ENCODE data around the gene P3R3URF.

The P3R3URF gene

DNA sequence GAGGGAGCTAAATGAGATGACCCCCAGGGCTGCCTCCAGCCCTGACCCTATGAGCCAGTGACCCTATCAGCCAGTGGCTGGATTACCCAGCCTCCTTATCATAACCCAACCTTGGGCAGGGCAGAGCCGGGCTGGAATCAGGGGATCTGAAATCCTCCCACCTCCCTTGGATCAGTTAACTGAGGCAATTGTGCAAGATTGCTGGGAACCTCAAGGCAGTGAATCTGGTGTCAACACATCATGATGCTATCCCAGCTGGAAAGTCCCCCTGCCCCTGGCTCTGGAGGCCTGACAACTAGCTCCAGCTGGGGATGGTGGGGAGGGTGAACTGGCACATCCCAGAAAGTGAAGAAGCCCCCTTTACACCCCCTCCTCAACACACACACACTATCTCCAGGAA, 7.8 kb downstream of the P3R3URF start (continued):
- TF ChIP-seq ZBTB21 (tag by site-specific recombination; IDR thresholded peaks at IDR 0.05) (no peak), ZNF626 (tag by site-specific recombination; IDR thresholded peaks at IDR 0.05) (no peak), ZBTB49 (tag by site-specific recombination; IDR thresholded peaks at IDR 0.05; ENCODE audit: low read depth) (no peak)

- CTCF ChIA-PET = no interaction called here
- H3K36me3 ChIP-seq (ENCODE audit: control insufficient read depth in 2 of 2, insufficient read depth in 1 of 2, low read length in 2 of 2) = no peaks in the 10 kb centered on the region
- POLR2A ChIA-PET = no interaction called here
Measured at GRCh38 chr1:46166521-46167462, 9.5 kb downstream of the P3R3URF start.

GRCh38 chr1:46160212-46160611, 16.1 kb downstream of the P3R3URF start:
- no peak overlapping the region for H3K4me3 ChIP-seq (ENCODE audit: low read depth, low read length)
- TF ChIP-seq, protein P1, sequence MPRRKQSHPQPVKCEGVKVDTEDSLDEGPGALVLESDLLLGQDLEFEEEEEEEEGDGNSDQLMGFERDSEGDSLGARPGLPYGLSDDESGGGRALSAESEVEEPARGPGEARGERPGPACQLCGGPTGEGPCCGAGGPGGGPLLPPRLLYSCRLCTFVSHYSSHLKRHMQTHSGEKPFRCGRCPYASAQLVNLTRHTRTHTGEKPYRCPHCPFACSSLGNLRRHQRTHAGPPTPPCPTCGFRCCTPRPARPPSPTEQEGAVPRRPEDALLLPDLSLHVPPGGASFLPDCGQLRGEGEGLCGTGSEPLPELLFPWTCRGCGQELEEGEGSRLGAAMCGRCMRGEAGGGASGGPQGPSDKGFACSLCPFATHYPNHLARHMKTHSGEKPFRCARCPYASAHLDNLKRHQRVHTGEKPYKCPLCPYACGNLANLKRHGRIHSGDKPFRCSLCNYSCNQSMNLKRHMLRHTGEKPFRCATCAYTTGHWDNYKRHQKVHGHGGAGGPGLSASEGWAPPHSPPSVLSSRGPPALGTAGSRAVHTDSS (tag by site-specific recombination; IDR thresholded peaks at IDR 0.05) = no peak
- TF ChIP-seq SCRT2 (tag by site-specific recombination; IDR thresholded peaks at IDR 0.05) = no peak
- TF ChIP-seq HOXC10 (CRISPR knock-in tag; IDR thresholded peaks at IDR 0.05) = no peak
- TF ChIP-seq, protein P2, sequence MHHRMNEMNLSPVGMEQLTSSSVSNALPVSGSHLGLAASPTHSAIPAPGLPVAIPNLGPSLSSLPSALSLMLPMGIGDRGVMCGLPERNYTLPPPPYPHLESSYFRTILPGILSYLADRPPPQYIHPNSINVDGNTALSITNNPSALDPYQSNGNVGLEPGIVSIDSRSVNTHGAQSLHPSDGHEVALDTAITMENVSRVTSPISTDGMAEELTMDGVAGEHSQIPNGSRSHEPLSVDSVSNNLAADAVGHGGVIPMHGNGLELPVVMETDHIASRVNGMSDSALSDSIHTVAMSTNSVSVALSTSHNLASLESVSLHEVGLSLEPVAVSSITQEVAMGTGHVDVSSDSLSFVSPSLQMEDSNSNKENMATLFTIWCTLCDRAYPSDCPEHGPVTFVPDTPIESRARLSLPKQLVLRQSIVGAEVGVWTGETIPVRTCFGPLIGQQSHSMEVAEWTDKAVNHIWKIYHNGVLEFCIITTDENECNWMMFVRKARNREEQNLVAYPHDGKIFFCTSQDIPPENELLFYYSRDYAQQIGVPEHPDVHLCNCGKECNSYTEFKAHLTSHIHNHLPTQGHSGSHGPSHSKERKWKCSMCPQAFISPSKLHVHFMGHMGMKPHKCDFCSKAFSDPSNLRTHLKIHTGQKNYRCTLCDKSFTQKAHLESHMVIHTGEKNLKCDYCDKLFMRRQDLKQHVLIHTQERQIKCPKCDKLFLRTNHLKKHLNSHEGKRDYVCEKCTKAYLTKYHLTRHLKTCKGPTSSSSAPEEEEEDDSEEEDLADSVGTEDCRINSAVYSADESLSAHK (tag by site-specific recombination; IDR thresholded peaks at IDR 0.05) = no peak
- no peak for TF ChIP-seq GLIS1 (tag by site-specific recombination; IDR thresholded peaks at IDR 0.05)
- TF ChIP-seq MEIS1 (CRISPR knock-in tag; IDR thresholded peaks at IDR 0.05; ENCODE audit: borderline replicate concordance) = no peak
- no peak for TF ChIP-seq ZNF10 (tag by site-specific recombination; IDR thresholded peaks at IDR 0.05)
- H3K27ac ChIP-seq (ENCODE audit: extremely low read depth, low read depth, low read length) = no peak overlapping the region
- no peaks in the 10 kb centered on the region for H3K36me3 ChIP-seq (ENCODE audit: control insufficient read depth in 2 of 2, insufficient read depth in 1 of 2, low read length in 2 of 2)
- ChIA-PET POLR2A (no interaction called here), CTCF (interaction anchor here (0.7 kb wide), 1 partner anchor 29 kb away, joined by 3 read pairs; no protein-coding TSS in a partner anchor)
- H3K4me1 ChIP-seq (ENCODE audit: control insufficient read depth, insufficient read depth, low read length) = no peaks in the 10 kb centered on the region
- no peaks in the 10 kb centered on the region for H3K9me3 ChIP-seq (ENCODE audit: control insufficient read depth, insufficient read depth, low read depth, low read length)

More at GRCh38 chr1:46166521-46167462, 9.5 kb downstream of the P3R3URF start:
- Histone ChIP-seq H3K4me1 (ENCODE audit: control insufficient read depth, insufficient read depth, low read length) (no peaks in the 10 kb centered on the region), H3K4me3 (ENCODE audit: low read depth, low read length) (no peak overlapping the region), H3K9me3 (ENCODE audit: control insufficient read depth, insufficient read depth, low read depth, low read length) (no peaks in the 10 kb centered on the region), H3K27ac (ENCODE audit: extremely low read depth, low read depth, low read length) (no peak overlapping the region)
- TF ChIP-seq KLF10 (tag by site-specific recombination; IDR thresholded peaks at IDR 0.05) (no peak), SCRT1 (tag by site-specific recombination; IDR thresholded peaks at IDR 0.05; ENCODE audit: borderline replicate concordance) (no peak), ZNF596 (tag by site-specific recombination; IDR thresholded peaks at IDR 0.05) (no peak), ZNF600 (tag by site-specific recombination; IDR thresholded peaks at IDR 0.05) (no peak), ZNF585B (tag by site-specific recombination; IDR thresholded peaks at IDR 0.05) (no peak), ZNF701 (tag by site-specific recombination; IDR thresholded peaks at IDR 0.05) (no peak), ZNF266 (tag by site-specific recombination; IDR thresholded peaks at IDR 0.05; ENCODE audit: low read depth) (no peak), ZNF112 (tag by site-specific recombination; IDR thresholded peaks at IDR 0.05) (no peak)
- TF ChIP-seq, protein P2 (tag by site-specific recombination; IDR thresholded peaks at IDR 0.05) = no peak
